HL-60 (cell line): ENCODE results near the gene GLRX2.

ENCODE experiments used
- POLR2AphosphoS5 ChIP-seq: IDR thresholded peaks from 2 replicates; pipeline ENCODE4 v1.6.1; 2012; ENCODE audit warnings: low read depth
- SPI1 ChIP-seq: IDR thresholded peaks from 2 replicates; pipeline ENCODE4 v1.6.1; 2012; ENCODE audit warnings: low read depth, mild to moderate bottlenecking, borderline replicate concordance
- TF ChIP-seq, protein P1 (sequence below): IDR thresholded peaks from one replicate; pipeline ENCODE4 v1.5.1; 2011; ENCODE audit warnings: low read length, control low read depth, inconsistent platforms; ENCODE audit not compliant: insufficient read depth

GRCh38 chr1:193131266-193131860, 26.1 kb upstream of the GLRX2 start:
- TF ChIP-seq, protein P1, sequence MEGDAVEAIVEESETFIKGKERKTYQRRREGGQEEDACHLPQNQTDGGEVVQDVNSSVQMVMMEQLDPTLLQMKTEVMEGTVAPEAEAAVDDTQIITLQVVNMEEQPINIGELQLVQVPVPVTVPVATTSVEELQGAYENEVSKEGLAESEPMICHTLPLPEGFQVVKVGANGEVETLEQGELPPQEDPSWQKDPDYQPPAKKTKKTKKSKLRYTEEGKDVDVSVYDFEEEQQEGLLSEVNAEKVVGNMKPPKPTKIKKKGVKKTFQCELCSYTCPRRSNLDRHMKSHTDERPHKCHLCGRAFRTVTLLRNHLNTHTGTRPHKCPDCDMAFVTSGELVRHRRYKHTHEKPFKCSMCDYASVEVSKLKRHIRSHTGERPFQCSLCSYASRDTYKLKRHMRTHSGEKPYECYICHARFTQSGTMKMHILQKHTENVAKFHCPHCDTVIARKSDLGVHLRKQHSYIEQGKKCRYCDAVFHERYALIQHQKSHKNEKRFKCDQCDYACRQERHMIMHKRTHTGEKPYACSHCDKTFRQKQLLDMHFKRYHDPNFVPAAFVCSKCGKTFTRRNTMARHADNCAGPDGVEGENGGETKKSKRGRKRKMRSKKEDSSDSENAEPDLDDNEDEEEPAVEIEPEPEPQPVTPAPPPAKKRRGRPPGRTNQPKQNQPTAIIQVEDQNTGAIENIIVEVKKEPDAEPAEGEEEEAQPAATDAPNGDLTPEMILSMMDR = no peak
- TF ChIP-seq POLR2AphosphoS5 = no peak
- no peak for TF ChIP-seq SPI1
